GM12864 (cell line): Measurements from ENCODE around the gene MLN.

Experiments
- DNase-seq: peaks from one replicate; pipeline ENCODE4 v3.0.0-alpha.2; 2011; ENCODE audit warnings: low read depth
- H3K4me3 ChIP-seq: 2 replicates; pipeline ENCODE4 v1.5.1; 2011; ENCODE audit warnings: mild to moderate bottlenecking, low read depth, low read length, control low read depth
- TF ChIP-seq, protein P1 (sequence below): IDR thresholded peaks from 2 replicates; pipeline ENCODE4 v1.5.1; 2011; ENCODE audit warnings: low read depth, mild to moderate bottlenecking, moderate library complexity, low read length, control low read depth, inconsistent platforms; ENCODE audit errors: missing control alignments

The MLN gene

DNA sequence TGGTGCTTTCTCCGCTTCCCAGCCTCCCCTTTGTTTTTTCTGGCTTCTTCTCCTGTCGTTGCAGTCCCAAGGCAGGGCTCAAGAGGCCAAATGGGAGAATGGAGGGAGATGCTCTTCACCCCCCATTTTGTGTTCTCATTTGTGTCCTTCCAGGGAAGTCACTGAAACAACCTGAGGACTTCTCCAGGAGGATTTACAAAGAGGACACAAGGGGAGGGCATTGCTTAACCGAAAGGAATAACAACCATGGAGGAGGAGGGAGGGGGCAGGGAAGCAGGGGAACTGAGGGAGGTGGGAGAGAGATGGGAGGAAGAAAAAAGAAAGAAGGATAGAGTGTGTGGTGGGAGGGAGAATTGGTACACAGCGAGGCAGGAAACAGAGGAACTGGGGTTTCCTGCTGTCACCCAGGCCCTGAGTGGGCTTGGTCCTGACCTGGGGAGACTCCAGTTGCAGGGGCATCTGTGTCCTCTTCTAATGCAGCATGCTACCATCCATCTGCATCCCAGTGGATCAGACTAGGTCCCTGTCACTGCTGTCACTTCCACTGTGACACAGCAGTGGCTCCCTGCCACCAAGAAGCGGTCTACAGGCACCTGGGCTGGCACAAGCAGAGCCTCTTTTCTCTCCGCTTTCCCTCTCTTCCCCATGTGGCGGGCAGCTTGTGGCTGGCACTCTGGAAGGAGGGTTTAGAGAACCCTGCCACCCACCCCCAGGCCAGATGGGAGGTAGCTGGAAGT lies 17.1 kb upstream of the MLN start:
- DNase-seq = no peak
- no peak overlapping the region for H3K4me3 ChIP-seq
- TF ChIP-seq, protein P1, sequence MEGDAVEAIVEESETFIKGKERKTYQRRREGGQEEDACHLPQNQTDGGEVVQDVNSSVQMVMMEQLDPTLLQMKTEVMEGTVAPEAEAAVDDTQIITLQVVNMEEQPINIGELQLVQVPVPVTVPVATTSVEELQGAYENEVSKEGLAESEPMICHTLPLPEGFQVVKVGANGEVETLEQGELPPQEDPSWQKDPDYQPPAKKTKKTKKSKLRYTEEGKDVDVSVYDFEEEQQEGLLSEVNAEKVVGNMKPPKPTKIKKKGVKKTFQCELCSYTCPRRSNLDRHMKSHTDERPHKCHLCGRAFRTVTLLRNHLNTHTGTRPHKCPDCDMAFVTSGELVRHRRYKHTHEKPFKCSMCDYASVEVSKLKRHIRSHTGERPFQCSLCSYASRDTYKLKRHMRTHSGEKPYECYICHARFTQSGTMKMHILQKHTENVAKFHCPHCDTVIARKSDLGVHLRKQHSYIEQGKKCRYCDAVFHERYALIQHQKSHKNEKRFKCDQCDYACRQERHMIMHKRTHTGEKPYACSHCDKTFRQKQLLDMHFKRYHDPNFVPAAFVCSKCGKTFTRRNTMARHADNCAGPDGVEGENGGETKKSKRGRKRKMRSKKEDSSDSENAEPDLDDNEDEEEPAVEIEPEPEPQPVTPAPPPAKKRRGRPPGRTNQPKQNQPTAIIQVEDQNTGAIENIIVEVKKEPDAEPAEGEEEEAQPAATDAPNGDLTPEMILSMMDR = no peak

DNA sequence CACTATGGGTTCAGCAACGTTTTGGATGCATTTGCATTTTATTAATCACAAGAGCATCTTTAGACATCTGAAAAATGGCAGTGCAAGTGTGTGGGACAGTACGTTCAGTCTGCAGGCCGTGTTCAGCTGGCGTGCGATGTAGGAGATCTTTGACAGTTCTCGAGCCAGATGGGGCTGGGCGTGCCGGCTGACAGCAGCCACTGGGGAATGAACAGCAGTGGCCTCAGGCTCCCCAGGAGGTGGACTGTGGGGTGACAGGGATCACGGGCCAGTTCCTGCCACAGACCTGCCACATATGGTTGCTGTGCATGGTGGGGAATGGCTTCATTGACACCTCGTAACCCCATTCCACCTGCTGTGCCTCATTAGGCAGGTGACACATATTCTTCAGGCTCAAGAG lies 16.4 kb upstream of the MLN start:
- TF ChIP-seq, protein P1 = no peak
- H3K4me3 ChIP-seq = no peak overlapping the region
- DNase-seq = no peak

DNA sequence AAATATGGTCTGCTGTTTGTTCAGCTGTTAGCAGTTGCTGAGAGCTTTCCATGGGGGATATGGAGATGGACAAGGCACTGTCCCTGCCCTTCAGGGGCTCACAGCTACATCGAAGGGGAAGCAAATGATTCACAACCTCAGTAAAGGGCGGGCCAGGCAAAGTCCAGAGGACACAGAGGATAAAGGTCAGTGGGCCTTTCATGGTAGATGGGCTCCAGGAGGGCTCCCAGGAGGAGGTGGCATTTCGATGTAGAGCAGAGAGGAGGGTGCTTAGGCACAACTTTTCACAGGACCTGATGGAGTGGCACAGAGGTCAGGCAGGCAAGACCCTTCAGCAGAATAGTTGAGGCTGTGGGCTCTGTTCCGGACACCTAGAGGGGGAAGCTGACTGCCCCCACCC lies 15.2 kb upstream of the MLN start:
- DNase-seq = no peak
- H3K4me3 ChIP-seq = no peak overlapping the region
- TF ChIP-seq, protein P1 = no peak

DNA sequence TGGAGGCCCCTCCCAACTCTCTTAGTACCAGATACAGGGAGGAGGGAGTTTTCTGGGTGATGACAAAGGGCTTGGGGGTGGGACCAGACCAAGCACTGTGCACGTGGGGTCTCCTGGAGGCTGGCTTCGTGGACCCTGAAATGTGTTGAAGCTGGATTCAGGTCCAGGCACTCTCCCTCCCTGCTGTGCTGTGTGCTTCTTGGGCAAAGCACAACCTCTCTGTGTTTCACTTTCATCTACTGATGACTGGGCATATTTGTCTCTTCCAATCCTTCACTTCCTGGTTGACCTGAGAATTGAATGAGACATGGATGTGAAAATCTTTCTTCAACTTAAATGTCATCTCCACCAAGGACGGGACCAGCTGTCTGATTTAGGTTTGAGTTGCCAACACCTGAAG lies 14.5 kb upstream of the MLN start:
- H3K4me3 ChIP-seq = no peak overlapping the region
- DNase-seq = no peak
- TF ChIP-seq, protein P1 = no peak

DNA sequence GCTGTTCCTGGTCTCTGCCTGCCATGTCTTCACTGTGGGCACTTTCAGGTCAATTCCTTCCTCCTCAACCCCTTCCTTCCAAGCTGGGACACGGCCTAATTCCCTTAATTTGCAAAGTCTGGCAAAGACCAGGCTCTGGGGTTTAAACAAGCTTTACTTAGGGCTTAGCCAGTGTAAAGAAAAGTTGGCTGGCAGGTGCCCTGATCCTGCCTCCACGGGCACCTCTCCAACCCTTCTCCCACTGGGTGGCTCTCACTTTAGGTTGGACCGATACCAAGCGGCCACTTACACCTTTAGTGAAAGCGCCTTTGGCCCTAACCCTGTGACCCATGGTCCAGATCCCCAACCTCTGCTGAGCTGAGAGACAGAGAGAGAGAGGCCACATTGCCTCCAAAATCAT lies 13.7 kb upstream of the MLN start:
- no peak overlapping the region for H3K4me3 ChIP-seq
- TF ChIP-seq, protein P1 = no peak
- no peak for DNase-seq

DNA sequence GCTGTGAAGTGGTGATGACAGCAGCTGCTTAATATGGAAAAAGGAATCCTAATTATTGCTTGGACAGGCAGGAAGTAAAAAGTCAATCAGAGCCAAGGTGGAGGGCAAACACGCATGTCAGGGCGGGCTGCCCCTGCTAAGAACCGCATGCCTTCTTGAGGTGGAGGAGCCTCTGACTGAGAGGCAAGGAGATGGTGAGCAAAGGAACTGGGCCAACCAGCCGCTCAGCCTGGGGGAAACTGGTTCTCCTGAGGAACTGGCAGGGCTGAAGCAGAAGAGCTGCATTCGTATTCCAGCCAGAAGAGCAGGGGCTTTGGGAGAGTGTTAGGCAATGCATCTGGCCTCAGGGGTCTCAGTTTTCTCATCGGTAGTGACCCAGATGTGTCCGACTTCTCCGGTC lies 13.1 kb upstream of the MLN start:
- no peak overlapping the region for H3K4me3 ChIP-seq
- no peak for DNase-seq
- TF ChIP-seq, protein P1 = no peak

DNA sequence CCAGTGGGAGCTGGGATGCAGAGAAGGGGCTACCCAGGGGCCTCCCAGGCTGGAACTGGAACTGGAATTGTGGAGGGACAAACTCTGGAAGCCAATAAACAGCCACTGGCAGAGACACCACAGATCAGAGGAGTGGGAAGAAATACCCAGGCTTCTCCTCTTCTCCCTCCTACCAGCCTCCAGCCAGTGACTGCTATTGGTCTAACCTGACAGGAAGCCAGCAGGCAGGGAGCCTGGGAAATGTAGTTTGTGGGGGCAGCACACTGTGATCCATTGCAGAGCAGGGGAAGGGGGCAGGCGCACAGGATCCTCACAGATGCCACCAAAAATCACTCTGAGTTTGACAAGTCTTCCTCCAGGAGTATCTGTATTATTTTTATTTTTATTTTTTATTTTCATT lies 12.1 kb upstream of the MLN start:
- TF ChIP-seq, protein P1 = no peak
- no peak overlapping the region for H3K4me3 ChIP-seq
- no peak for DNase-seq
